ENCODE data around the gene SIRPA.

GRCh38 chr20:1870792-1871550 lies 24.2 kb upstream of the SIRPA start:
- TF ChIP-seq POLR2A (IDR thresholded peaks at IDR 0.05) (no peak), CTCF (IDR thresholded peaks at IDR 0.05) (no peak)
